Esophagus squamous epithelium (tissue), 4 donors: ENCODE measurements around the gene RNF130.

Source experiments
- POLR2A ChIP-seq, 4 donors: fragments of 450-650 bp; IDR thresholded peaks; one replicate each; pipeline ENCODE4 v1.6.1; 2017; ENCODE audit warnings: antibody characterized with exemption in 4 of 4, mild to moderate bottlenecking in 4 of 4, moderate library complexity in 3 of 4
- TF ChIP-seq, protein P1 (sequence below), 6 experiments: fragments of 450-650 bp in 4 of 6; fragments of 200-600 bp in 2 of 6; sonication (generic) in 2 of 6; IDR thresholded peaks; one replicate each; pipeline ENCODE4 v1.5.1; 2016 to 2019; ENCODE audit warnings: antibody characterized with exemption in 6 of 6, mild to moderate bottlenecking in 4 of 6, moderate library complexity in 4 of 6

DNA sequence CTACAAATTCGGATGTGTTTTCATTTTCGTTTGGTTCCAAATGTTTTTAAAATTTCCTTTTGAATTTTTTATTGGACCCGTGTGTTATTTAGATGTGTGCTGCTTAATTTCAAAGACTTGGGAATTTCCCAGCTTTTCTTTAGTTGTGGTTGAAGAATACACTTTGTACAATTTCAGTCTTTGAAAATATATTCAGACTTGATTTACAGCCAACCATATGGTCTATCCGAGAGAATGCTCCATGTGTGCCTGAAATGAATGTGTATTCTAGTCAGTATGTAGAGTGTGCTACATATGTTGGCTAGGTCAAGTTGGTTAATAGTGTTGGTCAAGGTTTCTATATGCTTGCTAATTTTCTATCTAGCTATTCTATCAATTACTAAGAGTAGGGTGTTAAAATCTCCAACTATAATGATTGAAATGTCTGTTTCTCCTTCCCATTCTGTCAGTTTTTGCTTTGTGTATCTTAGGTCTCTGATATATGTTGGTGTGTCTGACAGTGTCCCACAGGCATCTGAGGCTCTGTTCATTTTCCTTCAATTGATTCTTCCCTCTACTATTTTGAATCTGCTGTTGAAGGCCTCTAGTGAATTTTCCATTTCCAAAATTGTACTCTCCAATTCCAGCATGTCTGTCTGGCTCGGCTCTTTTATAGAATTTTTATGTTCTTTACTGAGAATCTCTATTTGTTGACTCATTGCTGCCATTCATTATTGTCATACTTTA is 36.2 kb downstream of the RNF130 start:
- TF ChIP-seq POLR2A (IDR thresholded peaks at IDR 0.05), result no peak
- TF ChIP-seq, protein P1, sequence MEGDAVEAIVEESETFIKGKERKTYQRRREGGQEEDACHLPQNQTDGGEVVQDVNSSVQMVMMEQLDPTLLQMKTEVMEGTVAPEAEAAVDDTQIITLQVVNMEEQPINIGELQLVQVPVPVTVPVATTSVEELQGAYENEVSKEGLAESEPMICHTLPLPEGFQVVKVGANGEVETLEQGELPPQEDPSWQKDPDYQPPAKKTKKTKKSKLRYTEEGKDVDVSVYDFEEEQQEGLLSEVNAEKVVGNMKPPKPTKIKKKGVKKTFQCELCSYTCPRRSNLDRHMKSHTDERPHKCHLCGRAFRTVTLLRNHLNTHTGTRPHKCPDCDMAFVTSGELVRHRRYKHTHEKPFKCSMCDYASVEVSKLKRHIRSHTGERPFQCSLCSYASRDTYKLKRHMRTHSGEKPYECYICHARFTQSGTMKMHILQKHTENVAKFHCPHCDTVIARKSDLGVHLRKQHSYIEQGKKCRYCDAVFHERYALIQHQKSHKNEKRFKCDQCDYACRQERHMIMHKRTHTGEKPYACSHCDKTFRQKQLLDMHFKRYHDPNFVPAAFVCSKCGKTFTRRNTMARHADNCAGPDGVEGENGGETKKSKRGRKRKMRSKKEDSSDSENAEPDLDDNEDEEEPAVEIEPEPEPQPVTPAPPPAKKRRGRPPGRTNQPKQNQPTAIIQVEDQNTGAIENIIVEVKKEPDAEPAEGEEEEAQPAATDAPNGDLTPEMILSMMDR (IDR thresholded peaks at IDR 0.05), result no peak
